K562 (cell line): ENCODE results near the gene LRGUK. TPM values are rescaled to one million over a fixed set of nuclear protein-coding genes. Genes with fewer than 3 reads are reported as not detected.

Source experiments
- ARID1B ChIP-seq: fragments of 450-650 bp; IDR thresholded peaks from 2 replicates; pipeline ENCODE4 v1.6.1; 2016; ENCODE audit warnings: antibody characterized with exemption, mild to moderate bottlenecking, inconsistent platforms
- ASH1L ChIP-seq: fragments of 450-650 bp; IDR thresholded peaks from 2 replicates; pipeline ENCODE4 v1.6.1; 2018; ENCODE audit warnings: borderline replicate concordance, mild to moderate bottlenecking, low read depth; ENCODE audit not compliant: partially characterized antibody
- ELK1 ChIP-seq: sonication (generic); formaldehyde crosslinking; IDR thresholded peaks from 2 replicates; pipeline ENCODE4 v1.8.1; 2022; ENCODE audit warnings: missing genetic modification reagents
- FUS ChIP-seq: fragments of 200-400 bp; formaldehyde crosslinking; optimal IDR thresholded peaks from 2 replicates; pipeline ENCODE3; 2017; ENCODE audit warnings: low read depth, low read length
- HCFC1 ChIP-seq: IDR thresholded peaks from 2 replicates; pipeline ENCODE4 v1.6.1; 2012; ENCODE audit warnings: low read depth, low read length, improper control_type of control experiment
- NKRF ChIP-seq: fragments of 450-650 bp; IDR thresholded peaks from 2 replicates; pipeline ENCODE4 v1.6.1; 2016; ENCODE audit warnings: borderline replicate concordance
- OTX1 ChIP-seq: fragments of 450-650 bp; formaldehyde crosslinking; IDR thresholded peaks from 2 replicates; pipeline ENCODE4 v1.4.0; 2022; ENCODE audit warnings: mild to moderate bottlenecking
- PTTG1 ChIP-seq: fragments of 450-650 bp; IDR thresholded peaks from 2 replicates; pipeline ENCODE4 v1.6.1; 2016; ENCODE audit warnings: low read depth, mild to moderate bottlenecking, missing genetic modification characterization, missing compliant biosample characterization
- TCF7L2 ChIP-seq: fragments of 150-350 bp; IDR thresholded peaks from 2 replicates; pipeline ENCODE4 v1.6.1; 2016; ENCODE audit warnings: low read depth, mild to moderate bottlenecking, low read length, moderate library complexity
- TFAP4 ChIP-seq: sonication (generic); formaldehyde crosslinking; IDR thresholded peaks from 2 replicates; pipeline ENCODE4 v1.8.0; 2022; ENCODE audit warnings: missing genetic modification reagents, mild to moderate bottlenecking, moderate library complexity, borderline replicate concordance
- XRCC5 ChIP-seq: fragments of 200-400 bp; formaldehyde crosslinking; IDR thresholded peaks from 2 replicates; pipeline ENCODE4 v1.6.1; 2017; ENCODE audit warnings: low read depth, mild to moderate bottlenecking, low read length
- ZBTB12 ChIP-seq: fragments of 250-450 bp; sonication (Bioruptor Pico); IDR thresholded peaks from 2 replicates; pipeline ENCODE4 v1.4.0; 2020
- polyA plus RNA-seq, 8 experiments: library from polyadenylated mRNA; depleted of rRNA in 4 of 8; stranded (reverse) in 5 of 8; unstranded in 3 of 8; fragments of >200 nt; fragmentation: Nextera tagmentation in 2 of 8; fragmentation: Illumina TruSeq in 1 of 8; extraction: Ambion mirVana in 2 of 8; extraction: Trizol in 1 of 8; gene quantifications; 2 replicates each; pipeline versions ENCODE4 v1.2.1 to v1.2.3, GENCODE V29; 2011 to 2014; ENCODE audit warnings: inconsistent platforms in 1 of 8, missing spikeins in 1 of 8
- total RNA-seq, 7 experiments: library from RNA; depleted of rRNA in 6 of 7; stranded (reverse); fragments of >200 nt in 6 of 7; fragmentation: Illumina TruSeq in 2 of 7; extraction: Trizol in 2 of 7; gene quantifications; 2 replicates each; pipeline versions ENCODE4 v1.2.1 to v1.2.3, GENCODE V29; 2011 to 2021; ENCODE audit warnings: low replicate concordance in 1 of 7
- TF ChIP-seq, protein P1 (sequence below), 2 experiments: fragments of 450-650 bp; conservative IDR thresholded peaks; 2 replicates each; pipeline ENCODE4 v1.6.1; 2017; ENCODE audit warnings: mild to moderate bottlenecking in 2 of 2, moderate library complexity in 2 of 2
- TF ChIP-seq, protein P2 (sequence below), 2 experiments: IDR thresholded peaks; 2 replicates each; pipeline ENCODE4 v1.6.1; 2011; ENCODE audit warnings: borderline replicate concordance in 1 of 2, control low read depth in 1 of 2, low read depth in 1 of 2, low read length in 1 of 2, mild to moderate bottlenecking in 1 of 2, mixed read lengths in 1 of 2, moderate library complexity in 1 of 2; ENCODE audit not compliant: insufficient read depth in 1 of 2, insufficient read length in 1 of 2, poor library complexity in 1 of 2, severe bottlenecking in 1 of 2; ENCODE audit errors: extremely low read depth in 1 of 2
- TF ChIP-seq, protein P3 (sequence below): fragments of 250-450 bp; sonication (Bioruptor Pico); IDR thresholded peaks from 2 replicates; pipeline ENCODE4 v1.5.0; 2021

LRGUK gene
- total and polyA plus RNA-seq, 9 of the 15 experiments (the other 6 are each of a cell fraction or from before 2014, with no cell fraction given): 0.04 to 0.33 (median 0.18) TPM

DNA sequence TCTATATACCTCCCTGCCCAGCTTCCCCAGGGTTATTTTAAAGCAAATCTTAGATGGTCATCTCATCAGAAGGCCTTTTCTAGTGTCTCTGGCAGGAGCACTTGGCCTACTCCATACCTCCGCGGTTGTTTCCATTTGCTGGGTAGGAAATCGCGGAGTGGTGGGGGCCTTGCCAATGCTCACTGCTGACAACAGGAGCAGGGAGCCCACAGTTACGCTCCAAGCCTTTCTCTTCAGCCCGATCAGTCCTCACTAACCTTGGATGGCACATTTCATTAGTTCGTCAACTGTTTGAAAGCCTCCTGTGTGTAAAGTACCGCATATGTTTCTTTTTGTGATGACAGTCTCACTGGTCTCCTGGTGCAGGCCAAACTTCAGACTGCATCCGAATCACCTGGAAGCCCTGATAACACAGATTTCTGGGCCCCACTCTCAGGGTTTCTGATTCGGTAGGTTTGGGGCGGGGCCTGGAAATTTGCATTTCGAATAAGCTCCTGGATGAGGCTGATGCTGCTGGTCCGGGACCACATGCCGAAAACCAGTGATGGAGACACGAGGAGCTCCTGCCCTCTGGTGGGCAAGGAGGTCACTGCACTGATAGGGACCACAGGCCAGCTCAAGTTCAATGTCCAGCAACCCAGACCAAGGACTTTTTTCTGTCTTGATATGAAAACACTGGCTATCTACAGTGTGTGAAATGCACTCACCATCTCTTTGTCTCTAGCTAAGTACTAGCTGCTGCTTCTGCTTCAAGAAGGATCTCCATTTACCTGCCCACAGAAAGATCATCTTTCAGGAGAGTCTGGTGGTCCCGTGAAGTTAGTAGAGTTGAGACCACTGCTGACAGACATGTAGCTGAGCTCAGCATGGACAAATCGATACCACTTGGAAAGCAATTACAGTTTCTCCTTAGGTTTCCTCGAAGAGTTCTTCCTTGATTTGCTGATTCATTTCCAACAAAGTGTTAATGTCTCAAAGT lies 14.0 kb downstream of the LRGUK start (continued):
- TF ChIP-seq ZBTB12 (CRISPR knock-in tag) (no peak), TFAP4 (CRISPR knock-in tag) (peak; percentile 49; the same call in 1 of the 2 replicates), ASH1L (no peak), HCFC1 (0 out of 2 replicates have a peak, but pooled peaks have one; percentile 26), TCF7L2 (no peak), FUS (no peak), OTX1 (CRISPR knock-in tag) (peak; percentile 76; the same call in 1 of the 2 replicates), NKRF (no peak), ARID1B (0 out of 2 replicates have a peak, but pooled peaks have one; percentile 8), XRCC5 (peak; percentile 65; the same call in 1 of the 2 replicates), PTTG1 (tag) (no peak), ELK1 (CRISPR knock-in tag) (no peak)
- TF ChIP-seq, protein P1, sequence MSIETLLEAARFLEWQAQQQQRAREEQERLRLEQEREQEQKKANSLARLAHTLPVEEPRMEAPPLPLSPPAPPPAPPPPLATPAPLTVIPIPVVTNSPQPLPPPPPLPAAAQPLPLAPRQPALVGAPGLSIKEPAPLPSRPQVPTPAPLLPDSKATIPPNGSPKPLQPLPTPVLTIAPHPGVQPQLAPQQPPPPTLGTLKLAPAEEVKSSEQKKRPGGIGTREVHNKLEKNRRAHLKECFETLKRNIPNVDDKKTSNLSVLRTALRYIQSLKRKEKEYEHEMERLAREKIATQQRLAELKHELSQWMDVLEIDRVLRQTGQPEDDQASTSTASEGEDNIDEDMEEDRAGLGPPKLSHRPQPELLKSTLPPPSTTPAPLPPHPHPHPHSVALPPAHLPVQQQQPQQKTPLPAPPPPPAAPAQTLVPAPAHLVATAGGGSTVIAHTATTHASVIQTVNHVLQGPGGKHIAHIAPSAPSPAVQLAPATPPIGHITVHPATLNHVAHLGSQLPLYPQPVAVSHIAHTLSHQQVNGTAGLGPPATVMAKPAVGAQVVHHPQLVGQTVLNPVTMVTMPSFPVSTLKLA (conservative IDR thresholded peaks at IDR 0.05): 0 out of 4 replicates have a peak, but pooled peaks have one; percentile 8 to 18
- TF ChIP-seq, protein P2, sequence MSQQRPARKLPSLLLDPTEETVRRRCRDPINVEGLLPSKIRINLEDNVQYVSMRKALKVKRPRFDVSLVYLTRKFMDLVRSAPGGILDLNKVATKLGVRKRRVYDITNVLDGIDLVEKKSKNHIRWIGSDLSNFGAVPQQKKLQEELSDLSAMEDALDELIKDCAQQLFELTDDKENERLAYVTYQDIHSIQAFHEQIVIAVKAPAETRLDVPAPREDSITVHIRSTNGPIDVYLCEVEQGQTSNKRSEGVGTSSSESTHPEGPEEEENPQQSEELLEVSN (IDR thresholded peaks at IDR 0.05; ENCODE audit: borderline replicate concordance in 1 of 2, extremely low read depth in 1 of 2, insufficient read depth in 1 of 2, insufficient read length in 1 of 2, low read depth in 1 of 2, low read length in 1 of 2, poor library complexity in 1 of 2, severe bottlenecking in 1 of 2): peak in 1 of 2 experiments; percentile 30
- TF ChIP-seq, protein P3, sequence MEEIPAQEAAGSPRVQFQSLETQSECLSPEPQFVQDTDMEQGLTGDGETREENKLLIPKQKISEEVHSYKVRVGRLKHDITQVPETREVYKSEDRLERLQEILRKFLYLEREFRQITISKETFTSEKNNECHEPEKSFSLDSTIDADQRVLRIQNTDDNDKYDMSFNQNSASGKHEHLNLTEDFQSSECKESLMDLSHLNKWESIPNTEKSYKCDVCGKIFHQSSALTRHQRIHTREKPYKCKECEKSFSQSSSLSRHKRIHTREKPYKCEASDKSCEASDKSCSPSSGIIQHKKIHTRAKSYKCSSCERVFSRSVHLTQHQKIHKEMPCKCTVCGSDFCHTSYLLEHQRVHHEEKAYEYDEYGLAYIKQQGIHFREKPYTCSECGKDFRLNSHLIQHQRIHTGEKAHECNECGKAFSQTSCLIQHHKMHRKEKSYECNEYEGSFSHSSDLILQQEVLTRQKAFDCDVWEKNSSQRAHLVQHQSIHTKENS (CRISPR knock-in tag): no peak
